OCI-LY1 (cell line): ENCODE results near the gene SIRT1.

Experiments used
- H2AFZ ChIP-seq: fragments of 200-600 bp; sonication (generic), shearing (Covaris generic); 2 replicates; pipeline ENCODE4 v1.6.0; 2014; ENCODE audit warnings: antibody characterized with exemption, mild to moderate bottlenecking, low read length
- H3F3A ChIP-seq: fragments of 200-600 bp; sonication (generic), shearing (Covaris generic); 2 replicates; pipeline ENCODE4 v1.6.0; 2014; ENCODE audit warnings: mild to moderate bottlenecking, antibody characterized with exemption, low read length, moderate library complexity; ENCODE audit not compliant: insufficient read depth
- H3K27ac ChIP-seq: fragments of 200-600 bp; sonication (generic); 2 replicates; pipeline ENCODE4 v1.5.1; 2014; ENCODE audit warnings: low read length, mixed run types, mild to moderate bottlenecking, low read depth; ENCODE audit not compliant: poor library complexity, severe bottlenecking
- H3K27me3 ChIP-seq: fragments of 200-600 bp; sonication (generic); 2 replicates; pipeline ENCODE4 v1.6.0; 2014; ENCODE audit warnings: antibody characterized with exemption, mild to moderate bottlenecking, low read length, moderate library complexity; ENCODE audit not compliant: insufficient read depth
- H3K36me3 ChIP-seq: fragments of 200-600 bp; sonication (generic); 2 replicates; pipeline ENCODE4 v1.6.1; 2014; ENCODE audit warnings: mild to moderate bottlenecking, antibody characterized with exemption, low read length, moderate library complexity, mixed read lengths; ENCODE audit not compliant: insufficient read depth
- H3K4me1 ChIP-seq: fragments of 200-600 bp; sonication (generic); 2 replicates; pipeline ENCODE4 v1.5.1; 2014; ENCODE audit warnings: mild to moderate bottlenecking, low read length, moderate library complexity; ENCODE audit not compliant: insufficient read depth, severe bottlenecking
- H3K4me2 ChIP-seq: fragments of 200-600 bp; sonication (generic), shearing (Covaris generic); 2 replicates; pipeline ENCODE4 v1.6.1; 2014; ENCODE audit warnings: low read length
- H3K4me3 ChIP-seq: fragments of 200-600 bp; sonication (generic); 2 replicates; pipeline ENCODE4 v1.5.1; 2014; ENCODE audit warnings: low read length, low read depth, mild to moderate bottlenecking, mixed read lengths; ENCODE audit not compliant: poor library complexity, severe bottlenecking
- H3K79me2 ChIP-seq: fragments of 200-600 bp; shearing (Covaris generic); 2 replicates; pipeline ENCODE4 v1.6.1; 2016; ENCODE audit warnings: mixed run types, low read length, mixed read lengths; ENCODE audit not compliant: insufficient read depth
- H3K9ac ChIP-seq: fragments of 200-600 bp; sonication (generic), shearing (Covaris generic); 2 replicates; pipeline ENCODE4 v1.6.1; 2014; ENCODE audit warnings: mild to moderate bottlenecking, low read length, mixed read lengths
- H3K9me2 ChIP-seq: fragments of 200-600 bp; sonication (generic), shearing (Covaris generic); 2 replicates; pipeline ENCODE4 v1.6.1; 2014; ENCODE audit warnings: low read depth, mild to moderate bottlenecking, low read length, mixed read lengths
- H3K9me3 ChIP-seq: fragments of 200-600 bp; shearing (Covaris generic); 2 replicates; pipeline ENCODE4 v1.6.1; 2014; ENCODE audit warnings: low read length, mixed read lengths
- H4K20me1 ChIP-seq: fragments of 200-600 bp; sonication (generic), shearing (Covaris generic); 2 replicates; pipeline ENCODE4 v1.6.0; 2016; ENCODE audit warnings: mild to moderate bottlenecking, low read length; ENCODE audit not compliant: insufficient read depth
- EZH2 ChIP-seq: fragments of 200-600 bp; sonication (generic), shearing (Covaris generic); IDR thresholded peaks from 2 replicates; pipeline ENCODE4 v1.8.0; 2017; ENCODE audit warnings: borderline replicate concordance, mixed run types, mild to moderate bottlenecking, antibody characterized with exemption, low read length, moderate library complexity, mixed read lengths
- TF ChIP-seq, protein P1 (sequence below): fragments of 200-600 bp; sonication (generic), shearing (Covaris generic); IDR thresholded peaks from 2 replicates; pipeline ENCODE4 v1.5.1; 2017; ENCODE audit warnings: mild to moderate bottlenecking, antibody characterized with exemption, low read length, moderate library complexity, mixed read lengths

SIRT1 gene

DNA sequence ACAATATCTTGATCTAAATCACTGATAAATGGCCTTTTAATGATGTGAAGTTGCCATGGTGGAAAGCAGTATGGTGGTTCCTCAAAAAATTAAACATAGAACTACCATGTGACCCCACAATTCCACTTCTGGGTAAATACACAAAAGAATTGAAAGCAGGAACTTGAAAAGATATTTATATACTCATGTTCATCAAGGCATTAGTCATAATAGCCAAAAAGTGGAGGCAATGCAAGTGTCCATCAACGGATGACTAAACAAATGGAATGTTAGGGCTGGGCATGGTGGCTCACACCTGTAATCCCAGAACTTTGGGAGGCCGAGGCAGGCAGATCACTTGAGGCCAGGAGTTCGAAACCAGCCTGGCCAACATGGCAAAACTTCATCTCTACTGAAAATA, 44.5 kb upstream of the SIRT1 start:
- H3K9ac ChIP-seq, result no peak overlapping the region
- peaks cover 6% of the 10 kb centered on the region; the same call in 1 of the 2 replicates for H3K9me3 ChIP-seq
- H3K4me2 ChIP-seq, result no peak overlapping the region
- peaks cover 10% of the 10 kb centered on the region for H3K79me2 ChIP-seq
- peaks cover 20% of the 10 kb centered on the region for H3K4me1 ChIP-seq
- no peaks in the 10 kb centered on the region for H3F3A ChIP-seq
- H3K9me2 ChIP-seq, result no peaks in the 10 kb centered on the region
- H4K20me1 ChIP-seq, result no peaks in the 10 kb centered on the region
- no peaks in the 10 kb centered on the region for H3K36me3 ChIP-seq
- H2AFZ ChIP-seq, result no peak overlapping the region
- H3K27me3 ChIP-seq, result no peaks in the 10 kb centered on the region
- H3K27ac ChIP-seq, result no peak overlapping the region
- H3K4me3 ChIP-seq, result no peak overlapping the region
- TF ChIP-seq EZH2, result no peak
- TF ChIP-seq, protein P1, sequence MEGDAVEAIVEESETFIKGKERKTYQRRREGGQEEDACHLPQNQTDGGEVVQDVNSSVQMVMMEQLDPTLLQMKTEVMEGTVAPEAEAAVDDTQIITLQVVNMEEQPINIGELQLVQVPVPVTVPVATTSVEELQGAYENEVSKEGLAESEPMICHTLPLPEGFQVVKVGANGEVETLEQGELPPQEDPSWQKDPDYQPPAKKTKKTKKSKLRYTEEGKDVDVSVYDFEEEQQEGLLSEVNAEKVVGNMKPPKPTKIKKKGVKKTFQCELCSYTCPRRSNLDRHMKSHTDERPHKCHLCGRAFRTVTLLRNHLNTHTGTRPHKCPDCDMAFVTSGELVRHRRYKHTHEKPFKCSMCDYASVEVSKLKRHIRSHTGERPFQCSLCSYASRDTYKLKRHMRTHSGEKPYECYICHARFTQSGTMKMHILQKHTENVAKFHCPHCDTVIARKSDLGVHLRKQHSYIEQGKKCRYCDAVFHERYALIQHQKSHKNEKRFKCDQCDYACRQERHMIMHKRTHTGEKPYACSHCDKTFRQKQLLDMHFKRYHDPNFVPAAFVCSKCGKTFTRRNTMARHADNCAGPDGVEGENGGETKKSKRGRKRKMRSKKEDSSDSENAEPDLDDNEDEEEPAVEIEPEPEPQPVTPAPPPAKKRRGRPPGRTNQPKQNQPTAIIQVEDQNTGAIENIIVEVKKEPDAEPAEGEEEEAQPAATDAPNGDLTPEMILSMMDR, result no peak

DNA sequence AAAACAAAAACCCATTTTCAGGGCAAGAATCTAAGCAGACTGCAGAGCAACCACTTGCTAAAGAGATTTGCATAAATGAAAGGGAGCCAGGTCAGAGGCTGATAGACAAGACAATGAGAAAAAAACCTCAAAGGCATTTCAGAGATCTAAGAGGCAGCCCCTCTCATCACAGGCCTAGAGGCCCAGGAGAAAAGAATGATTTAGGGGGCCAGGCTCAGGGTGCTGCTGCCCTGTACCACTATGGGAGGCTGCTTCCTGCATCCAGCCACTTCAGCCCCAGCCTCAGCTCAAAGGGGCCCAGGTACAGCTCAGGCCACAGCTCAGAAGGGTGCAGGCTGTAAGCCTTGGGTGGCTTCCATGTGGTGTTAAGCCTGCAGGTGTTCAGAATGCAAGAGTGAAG, 42.7 kb upstream of the SIRT1 start:
- Histone ChIP-seq H3K4me3 (no peak overlapping the region), H3F3A (no peaks in the 10 kb centered on the region), H3K9me3 (peaks cover 6% of the 10 kb centered on the region; the same call in 1 of the 2 replicates), H3K9me2 (no peaks in the 10 kb centered on the region), H3K36me3 (no peaks in the 10 kb centered on the region), H3K27ac (no peak overlapping the region), H3K27me3 (no peaks in the 10 kb centered on the region), H3K79me2 (peaks cover 10% of the 10 kb centered on the region), H4K20me1 (no peaks in the 10 kb centered on the region), H2AFZ (no peak overlapping the region), H3K4me2 (no peak overlapping the region), H3K9ac (no peak overlapping the region), H3K4me1 (peaks cover 5% of the 10 kb centered on the region)
- TF ChIP-seq EZH2, result no peak
- TF ChIP-seq, protein P1, result no peak

DNA sequence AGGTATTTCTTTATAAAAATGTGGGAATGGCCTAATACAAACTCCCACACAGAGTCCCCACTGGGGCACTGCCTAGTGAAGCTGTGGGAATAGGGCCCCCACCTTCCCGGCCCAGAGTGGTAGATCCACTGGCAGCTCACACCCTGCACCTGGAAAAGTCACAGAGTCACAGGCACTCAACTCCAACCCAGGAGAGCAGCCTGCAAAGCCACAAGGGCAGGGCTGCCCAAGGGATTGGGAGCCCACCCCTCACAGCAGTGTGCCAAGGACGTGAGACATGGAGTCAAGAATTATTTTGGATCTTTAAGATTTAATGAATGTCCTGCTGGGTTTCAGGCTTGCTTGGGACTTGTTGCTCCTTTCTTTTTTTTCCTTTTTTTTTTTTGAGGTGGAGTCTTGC, 41.2 kb upstream of the SIRT1 start:
- H2AFZ ChIP-seq, result no peak overlapping the region
- no peak overlapping the region for H3K9ac ChIP-seq
- no peaks in the 10 kb centered on the region for H3K36me3 ChIP-seq
- no peak overlapping the region for H3K4me2 ChIP-seq
- no peak overlapping the region for H3K4me3 ChIP-seq
- no peaks in the 10 kb centered on the region for H4K20me1 ChIP-seq
- H3K4me1 ChIP-seq, result no peaks in the 10 kb centered on the region
- no peak for TF ChIP-seq EZH2
- TF ChIP-seq, protein P1, result no peak
- H3K9me2 ChIP-seq, result no peaks in the 10 kb centered on the region
- H3K9me3 ChIP-seq, result peaks cover 6% of the 10 kb centered on the region; the same call in 1 of the 2 replicates
- H3K79me2 ChIP-seq, result no peaks in the 10 kb centered on the region
- H3K27ac ChIP-seq, result no peak overlapping the region
- H3K27me3 ChIP-seq, result no peaks in the 10 kb centered on the region
- H3F3A ChIP-seq, result no peaks in the 10 kb centered on the region
